Esophagus squamous epithelium (tissue), 4 donors: ENCODE results near the gene XPNPEP1.

Source experiments
- CTCF ChIP-seq, 6 experiments: fragments of 450-650 bp in 4 of 6; fragments of 200-600 bp in 2 of 6; sonication (generic) in 2 of 6; IDR thresholded peaks; one replicate each; pipeline ENCODE4 v1.5.1; 2016 to 2019; ENCODE audit warnings: antibody characterized with exemption in 6 of 6, mild to moderate bottlenecking in 4 of 6, moderate library complexity in 4 of 6
- POLR2A ChIP-seq, 4 donors: fragments of 450-650 bp; IDR thresholded peaks; one replicate each; pipeline ENCODE4 v1.6.1; 2017; ENCODE audit warnings: antibody characterized with exemption in 4 of 4, mild to moderate bottlenecking in 4 of 4, moderate library complexity in 3 of 4

GRCh38 chr10:109924087-109924486 lies 776 bp upstream of the XPNPEP1 start:
- TF ChIP-seq CTCF (IDR thresholded peaks at IDR 0.05) (no peak), POLR2A (IDR thresholded peaks at IDR 0.05) (no peak)
